Loucy (cell line): ENCODE measurements around the gene CPHXL.

Experiments used
- H2AFZ ChIP-seq: fragments of 200-600 bp; sonication (generic); 2 replicates; pipeline ENCODE4 v1.6.0; 2016; ENCODE audit warnings: antibody characterized with exemption, mild to moderate bottlenecking, low read length, moderate library complexity
- H3F3A ChIP-seq: fragments of 200-600 bp; 2 replicates; pipeline ENCODE4 v1.6.0; 2016; ENCODE audit warnings: antibody characterized with exemption, low read depth, mild to moderate bottlenecking
- H3K27me3 ChIP-seq: fragments of 200-600 bp; sonication (generic); 2 replicates; pipeline ENCODE4 v1.6.1; 2014; ENCODE audit warnings: low read length, mild to moderate bottlenecking; ENCODE audit not compliant: insufficient read depth, poor library complexity, severe bottlenecking
- H3K36me3 ChIP-seq: fragments of 200-600 bp; sonication (generic); 2 replicates; pipeline ENCODE4 v1.6.1; 2016; ENCODE audit warnings: low read length; ENCODE audit not compliant: insufficient read depth
- H3K4me1 ChIP-seq: fragments of 200-600 bp; sonication (generic); 2 replicates; pipeline ENCODE4 v1.5.1; 2014; ENCODE audit warnings: low read length, mild to moderate bottlenecking; ENCODE audit not compliant: insufficient read depth, poor library complexity, severe bottlenecking
- H3K4me2 ChIP-seq: fragments of 200-600 bp; sonication (generic); 2 replicates; pipeline ENCODE4 v1.6.0; 2014; ENCODE audit warnings: antibody characterized with exemption, low read length, low read depth, mild to moderate bottlenecking; ENCODE audit not compliant: poor library complexity, severe bottlenecking
- H3K4me3 ChIP-seq: fragments of 200-600 bp; sonication (generic); 2 replicates; pipeline ENCODE4 v1.5.1; 2014; ENCODE audit warnings: low read length, mild to moderate bottlenecking, mixed read lengths; ENCODE audit not compliant: poor library complexity, severe bottlenecking
- H3K79me2 ChIP-seq: fragments of 200-600 bp; sonication (generic); 2 replicates; pipeline ENCODE4 v1.6.1; 2014; ENCODE audit warnings: low read length; ENCODE audit not compliant: insufficient read depth
- H3K9ac ChIP-seq: fragments of 200-600 bp; sonication (generic); 2 replicates; pipeline ENCODE4 v1.6.0; 2014; ENCODE audit warnings: mild to moderate bottlenecking, low read depth, low read length, moderate library complexity; ENCODE audit not compliant: poor library complexity, severe bottlenecking
- H3K9me2 ChIP-seq: fragments of 200-600 bp; sonication (generic); replicated peaks from 2 replicates; pipeline ENCODE4 v1.6.1; 2016; ENCODE audit warnings: low read depth, low read length, mixed read lengths
- H3K9me3 ChIP-seq: fragments of 200-600 bp; sonication (generic); 2 replicates; pipeline ENCODE4 v1.6.1; 2014; ENCODE audit warnings: mild to moderate bottlenecking, antibody characterized with exemption, low read length, low read depth; ENCODE audit not compliant: insufficient read depth
- H4K20me1 ChIP-seq: fragments of 200-600 bp; sonication (generic); 2 replicates; pipeline ENCODE4 v1.6.0; 2014; ENCODE audit warnings: antibody characterized with exemption, low read length, mild to moderate bottlenecking; ENCODE audit not compliant: insufficient read depth, poor library complexity, severe bottlenecking
- CTCF ChIP-seq: fragments of 200-600 bp; sonication (generic); conservative IDR thresholded peaks from 2 replicates; pipeline ENCODE4 v1.5.1; 2014; ENCODE audit warnings: mild to moderate bottlenecking, antibody characterized with exemption, low read length
- EZH2phosphoT487 ChIP-seq: fragments of 200-600 bp; IDR thresholded peaks from 2 replicates; pipeline ENCODE4 v1.6.1; 2018; ENCODE audit warnings: antibody characterized with exemption, mild to moderate bottlenecking, moderate library complexity, borderline replicate concordance

CPHXL gene

GRCh38 chr16:75726390-75726789, at the start of gene CPHXL:
TSS of gene CPHXL (minus strand) at chr16:75726490. CDS start at chr16:75726442, 48 bp downstream.
- Histone ChIP-seq H4K20me1 (no peaks in the 10 kb centered on the region), H3K4me1 (no peaks in the 10 kb centered on the region), H3K27me3 (no peaks in the 10 kb centered on the region), H3K4me2 (no peak within 1 kb of the TSS), H3F3A (no peaks in the 10 kb centered on the region), H3K4me3 (no peak within 1 kb of the TSS), H3K9ac (no peak within 1 kb of the TSS), H3K9me3 (no peaks in the 10 kb centered on the region), H3K36me3 (no peaks in the 10 kb centered on the region), H2AFZ (no peak within 1 kb of the TSS), H3K9me2 (no peaks in the 10 kb centered on the region), H3K79me2 (no peaks in the 10 kb centered on the region)
- TF ChIP-seq CTCF (no peak), EZH2phosphoT487 (no peak)

- Histone ChIP-seq H3K4me3 (no peak overlapping the region), H3K9me3 (peaks cover 5% of the 10 kb centered on the region; the same call in 1 of the 2 replicates), H3F3A (no peaks in the 10 kb centered on the region), H2AFZ (no peak overlapping the region), H3K27me3 (peaks cover 4% of the 10 kb centered on the region), H3K4me1 (no peaks in the 10 kb centered on the region), H3K9me2 (no peaks in the 10 kb centered on the region), H3K9ac (no peak overlapping the region), H3K36me3 (no peaks in the 10 kb centered on the region), H3K79me2 (no peaks in the 10 kb centered on the region), H3K4me2 (no peak overlapping the region), H4K20me1 (no peaks in the 10 kb centered on the region)
- TF ChIP-seq EZH2phosphoT487 (no peak), CTCF (no peak)
These were observed 47.9 kb upstream of the CPHXL start for GRCh38 chr16:75774197-75774596.

- TF ChIP-seq EZH2phosphoT487 = no peak
- no peak for TF ChIP-seq CTCF
- Histone ChIP-seq H3K79me2 (no peaks in the 10 kb centered on the region), H3K4me2 (no peak overlapping the region), H3K9me2 (no peaks in the 10 kb centered on the region), H3K9ac (no peak overlapping the region), H2AFZ (no peak overlapping the region), H3K4me1 (no peaks in the 10 kb centered on the region), H3F3A (no peaks in the 10 kb centered on the region), H3K4me3 (no peak overlapping the region), H3K9me3 (peaks cover 5% of the 10 kb centered on the region; the same call in 1 of the 2 replicates), H3K27me3 (peaks cover 4% of the 10 kb centered on the region), H4K20me1 (no peaks in the 10 kb centered on the region), H3K36me3 (no peaks in the 10 kb centered on the region)
These were observed 43.8 kb upstream of the CPHXL start for GRCh38 chr16:75770051-75770450.
